WTC11 (cell line): ENCODE data around the gene C1orf174.

Source experiments
- CTCF ChIP-seq: fragments of 200-600 bp; IDR thresholded peaks from 2 replicates; pipeline ENCODE4 v1.8.0; 2022; ENCODE audit warnings: antibody characterized with exemption
- IRF2 ChIP-seq: sonication (generic); formaldehyde crosslinking; IDR thresholded peaks from 2 replicates; pipeline ENCODE4 v1.8.0; 2022; ENCODE audit warnings: low read depth, missing genetic modification reagents, borderline replicate concordance

GRCh38 chr1:3943806-3944577, 43.9 kb upstream of the C1orf174 start:
- TF ChIP-seq IRF2 (CRISPR knock-in tag) (no peak), CTCF (no peak)
